Measurements from ENCODE around the gene CEND1.

Gene CEND1

GRCh38 chr11:811446-812245, 21.8 kb upstream of the CEND1 start:
- no peak for DNase-seq (ENCODE audit: low spot score)

GRCh38 chr11:810040-810567, 20.2 kb upstream of the CEND1 start:
- no peak for DNase-seq (ENCODE audit: low spot score)

GRCh38 chr11:809287-810039, 19.6 kb upstream of the CEND1 start, which contains the start of gene RPLP2:
Gene RPLP2 (plus strand): TSS chr11:809967. CDS start chr11:810235, 268 bp downstream.
- peak; percentile 96 for DNase-seq (ENCODE audit: low spot score)

- peak; percentile 47 for DNase-seq (ENCODE audit: low spot score)
These were observed 18.8 kb upstream of the CEND1 start for GRCh38 chr11:808427-809286.

GRCh38 chr11:804599-804964, 14.7 kb upstream of the CEND1 start:
- no peak for DNase-seq (ENCODE audit: low spot score)

- DNase-seq (ENCODE audit: low spot score) = no peak
These were observed 14.1 kb upstream of the CEND1 start for GRCh38 chr11:803770-804598.

GRCh38 chr11:803467-803742, 13.5 kb upstream of the CEND1 start:
- DNase-seq (ENCODE audit: low spot score) = no peak

- no peak for DNase-seq (ENCODE audit: low spot score)
These were observed 13.0 kb upstream of the CEND1 start for GRCh38 chr11:802693-803466.

GRCh38 chr11:802018-802617, 12.2 kb upstream of the CEND1 start:
- no peak for DNase-seq (ENCODE audit: low spot score)

GRCh38 chr11:801097-801780, 11.3 kb upstream of the CEND1 start:
- no peak for DNase-seq (ENCODE audit: low spot score)

GRCh38 chr11:800473-800872, 10.6 kb upstream of the CEND1 start:
- DNase-seq (ENCODE audit: low spot score) = no peak

GRCh38 chr11:799641-800316, 9.9 kb upstream of the CEND1 start:
- no peak for DNase-seq (ENCODE audit: low spot score)

GRCh38 chr11:798093-798713, 8.3 kb upstream of the CEND1 start, which contains the start of gene SLC25A22:
Gene SLC25A22 (minus strand): TSS chr11:798281. CDS start chr11:795006, 3,275 bp downstream.
- peak; percentile 81 for DNase-seq (ENCODE audit: low spot score)

GRCh38 chr11:797296-798092, 7.6 kb upstream of the CEND1 start:
- peak; percentile 83 for DNase-seq (ENCODE audit: low spot score)

- no peak for DNase-seq (ENCODE audit: low spot score)
These were observed 6.8 kb upstream of the CEND1 start for GRCh38 chr11:796565-797295.

- DNase-seq (ENCODE audit: low spot score) = peak; percentile 81
These were observed 6.0 kb upstream of the CEND1 start for GRCh38 chr11:795634-796564.

Measured in CD4-positive, alpha-beta T cell treated with Interleukin-2 at 100 ng/mL for 4 hours (primary cell).